Activated naive CD4-positive, alpha-beta T cell treated with anti-CD3 and anti-CD28 coated beads, Interleukin-2, amount 50 U/mL, for 72 hours (primary cell): ENCODE results near the gene TNIP1. TPM values are rescaled to one million over a fixed set of nuclear protein-coding genes. Genes with fewer than 3 reads are reported as not detected.

Source experiments
- ATAC-seq, 2 donors: fragments of 150-1000 bp; cut with Tn5 transposase; 2 replicates each; pipeline ENCODE4 v1.10.0; 2021; ENCODE audit warnings: mild to moderate bottlenecking in 2 of 2, moderate library complexity in 2 of 2
- DNase-seq, 2 donors: peaks; one replicate each; pipeline ENCODE4 v3.0.0; 2021 to 2022; ENCODE audit warnings: low spot score in 2 of 2
- H3K27ac Mint-ChIP-seq, 2 donors: one replicate each; pipeline ENCODE4 v1.8.0; 2022; ENCODE audit warnings: mild to moderate bottlenecking in 2 of 2, mixed read lengths in 2 of 2
- H3K36me3 Mint-ChIP-seq, 2 donors: one replicate each; pipeline ENCODE4 v1.8.0; 2022; ENCODE audit warnings: mixed read lengths in 2 of 2
- H3K9me3 Mint-ChIP-seq, 2 donors: one replicate each; pipeline ENCODE4 v1.8.0; 2022; ENCODE audit warnings: mixed read lengths in 2 of 2
- total RNA-seq, 2 donors: library from RNA; stranded (reverse); gene quantifications; one replicate each; pipeline ENCODE4 v1.2.3, GENCODE V29; 2022

Gene TNIP1
- total RNA-seq, 2 donors from 2014 or later = 221 to 276 TPM

DNA sequence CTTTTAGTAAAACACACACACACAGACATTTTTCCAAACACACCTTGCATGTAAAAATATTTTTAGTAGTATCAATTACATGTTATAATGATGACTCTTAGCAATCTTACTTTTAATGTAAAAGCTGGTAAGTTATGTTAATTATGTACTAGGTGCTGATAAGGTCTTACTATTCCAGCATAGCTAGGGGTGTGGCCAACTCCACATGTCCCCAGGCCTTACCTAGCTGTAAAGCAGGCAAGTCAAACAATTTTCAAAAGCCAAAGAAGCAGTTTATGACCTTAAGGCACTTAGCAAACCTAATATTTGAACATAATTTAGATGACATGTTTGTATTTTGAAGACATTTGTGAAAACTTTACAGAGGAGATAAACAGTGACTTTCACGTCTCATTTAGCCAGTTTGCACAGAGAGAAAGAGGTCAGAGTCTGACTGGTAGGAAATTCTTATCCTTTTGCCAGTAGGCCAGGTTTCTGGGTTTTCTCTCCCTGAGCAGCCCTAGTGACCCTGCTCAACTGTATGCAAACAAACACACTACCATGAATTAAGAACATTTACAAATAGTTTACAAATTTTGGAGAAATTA lies 86.9 kb downstream of the TNIP1 start:
- no peak for ATAC-seq
- Mint-ChIP-seq H3K9me3 (peaks cover 4 to 24% of the 10 kb centered on the region in 2 donors), H3K36me3 (peaks cover 6 to 9% of the 10 kb centered on the region in 2 donors), H3K27ac (no peak overlapping the region)
- DNase-seq = no peak

DNA sequence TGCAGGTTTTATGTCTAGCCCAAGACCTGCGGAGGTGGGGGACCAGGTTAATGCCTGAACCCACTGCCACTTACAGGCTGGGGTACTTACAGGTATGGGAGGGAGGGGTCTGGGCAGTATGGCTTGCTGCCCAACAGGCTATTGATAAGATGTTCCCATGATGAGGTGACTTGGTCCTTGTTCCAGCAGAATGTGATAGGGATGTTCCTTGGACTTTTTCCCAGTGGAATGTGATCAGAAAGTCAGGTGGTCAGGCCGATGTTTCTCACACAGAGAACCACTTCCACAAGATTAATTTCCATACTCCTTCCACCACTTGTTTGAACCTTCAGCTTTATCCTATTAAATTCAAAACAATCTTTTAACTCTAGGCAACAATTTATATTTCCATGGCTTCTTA lies 87.4 kb downstream of the TNIP1 start:
- Mint-ChIP-seq H3K9me3 (peaks cover 4 to 24% of the 10 kb centered on the region in 2 donors), H3K27ac (no peak overlapping the region), H3K36me3 (peaks cover 6 to 9% of the 10 kb centered on the region in 2 donors)
- ATAC-seq = no peak
- DNase-seq = no peak

DNA sequence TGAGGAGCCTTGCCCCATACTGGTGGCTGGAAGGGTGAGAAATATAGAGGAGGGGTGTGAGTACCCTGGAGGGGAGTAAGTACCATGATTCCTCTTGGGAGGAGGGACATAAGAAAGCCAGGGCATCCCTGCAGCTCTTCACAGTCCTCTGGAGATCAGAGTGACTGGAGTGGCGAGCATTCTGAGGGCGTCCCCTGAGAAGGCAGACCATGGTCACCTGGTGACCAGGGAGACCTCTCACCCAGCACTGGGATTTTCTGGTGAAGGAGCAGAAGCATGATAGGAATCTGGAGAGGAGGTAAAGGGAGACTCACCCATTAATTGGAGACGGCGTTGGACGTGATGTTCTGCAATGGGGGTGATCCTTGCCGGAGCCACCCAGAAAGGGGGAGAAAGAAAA lies 88.1 kb downstream of the TNIP1 start:
- ATAC-seq (no peak), DNase-seq (no peak)
- Mint-ChIP-seq H3K9me3 (peaks cover 4 to 24% of the 10 kb centered on the region in 2 donors), H3K27ac (no peak overlapping the region), H3K36me3 (peaks cover 6 to 9% of the 10 kb centered on the region in 2 donors)

DNA sequence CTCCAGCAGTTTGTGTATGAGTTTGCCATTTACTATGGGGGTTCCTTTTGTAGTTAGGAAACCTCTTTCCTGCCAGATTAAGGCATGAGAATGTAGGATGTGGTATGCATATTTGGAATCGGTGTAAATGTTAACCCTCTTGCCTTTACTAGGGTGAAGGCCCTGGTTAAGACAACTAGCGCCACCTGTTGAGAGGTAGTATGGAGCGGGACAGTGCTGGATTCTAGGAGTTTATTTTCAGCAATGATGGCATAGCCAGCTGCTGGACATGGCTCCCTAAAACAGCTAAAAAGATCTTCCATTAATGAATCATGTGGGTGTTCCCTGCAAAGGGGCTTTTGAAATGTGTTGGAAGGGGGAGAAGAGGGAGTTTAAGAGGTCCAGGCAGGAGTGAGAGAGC lies 91.1 kb downstream of the TNIP1 start:
- DNase-seq (peak in 1 of 2 donors; percentile 29), ATAC-seq (peak; percentile 52 to 55)
- no peak overlapping the region for H3K27ac Mint-ChIP-seq
- peaks cover 6 to 9% of the 10 kb centered on the region in 2 donors for H3K36me3 Mint-ChIP-seq
- peaks cover 4 to 18% of the 10 kb centered on the region in 2 donors for H3K9me3 Mint-ChIP-seq

DNA sequence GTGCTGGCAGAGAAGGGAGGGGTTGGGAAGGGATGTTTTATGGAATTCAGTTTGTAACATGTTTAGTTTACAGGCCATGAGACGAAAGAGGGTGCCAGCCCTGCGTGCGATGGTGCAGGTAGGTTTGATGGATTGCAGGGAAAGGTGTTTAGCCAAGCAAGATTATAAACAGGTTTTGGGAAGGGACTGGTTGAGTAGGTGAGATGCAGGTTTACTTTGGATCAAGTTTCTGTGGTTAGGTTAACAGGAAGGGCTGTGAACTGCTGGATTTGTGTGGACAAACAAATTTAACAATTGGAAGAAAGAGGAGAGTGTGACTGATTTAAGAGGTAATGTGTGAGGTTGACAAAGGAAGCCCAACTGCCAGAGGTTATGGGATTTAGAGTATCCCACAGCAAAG lies 93.1 kb downstream of the TNIP1 start:
- H3K9me3 Mint-ChIP-seq = peaks cover 3 to 17% of the 10 kb centered on the region in 2 donors
- peaks cover 3 to 7% of the 10 kb centered on the region in 2 donors for H3K36me3 Mint-ChIP-seq
- ATAC-seq = no peak
- no peak overlapping the region for H3K27ac Mint-ChIP-seq
- no peak for DNase-seq

Other genes with a start within 250 kb of the TNIP1 start
- gene IRGM, start 234.5 kb downstream of the TNIP1 start, total RNA-seq = 1 to 10 TPM; 4.5 to 4.7 TPM
- gene ZNF300, start 176.1 kb downstream of the TNIP1 start, total RNA-seq = 1 to 10 TPM; 1.6 to 2.2 TPM
- under 1 TPM in 1 of 2 donors, not detected in 1; 0.23 TPM for gene GPX3, start 60.4 kb downstream of the TNIP1 start, total RNA-seq
- 100 to 1,000 TPM; 282 to 356 TPM for gene ANXA6, start 76.7 kb upstream of the TNIP1 start, total RNA-seq
- 10 to 100 TPM; 21.0 to 23.8 TPM for gene CCDC69, start 143.1 kb upstream of the TNIP1 start, total RNA-seq
- gene GM2A, start 172.2 kb upstream of the TNIP1 start, total RNA-seq = 10 to 100 TPM; 36.8 to 85.2 TPM
- gene SLC36A3, start 222.7 kb upstream of the TNIP1 start, total RNA-seq = not detected